SK-N-MC (cell line): ENCODE data around the gene DPY19L1.

Experiments used
- EZH2 ChIP-seq: fragments of 200-600 bp; sonication (generic); IDR thresholded peaks from one replicate; pipeline ENCODE4 v1.6.1; 2017; ENCODE audit warnings: antibody characterized with exemption
- FOXP2 ChIP-seq: optimal IDR thresholded peaks from 2 replicates; pipeline ENCODE3; 2011; ENCODE audit warnings: mild to moderate bottlenecking, moderate library complexity; ENCODE audit not compliant: insufficient read depth; ENCODE audit errors: extremely low read length, control extremely low read depth

- no peak for TF ChIP-seq FOXP2
- no peak for TF ChIP-seq EZH2
These were observed 63.9 kb downstream of the DPY19L1 start for GRCh38 chr7:34973400-34973760.
